GM19035 (cell line): ENCODE results near the gene GPC6.

ENCODE experiments used
- ATAC-seq: cut with Tn5 transposase; IDR thresholded peaks from one replicate; pipeline ENCODE4 v1.9.1; 2021; ENCODE audit not compliant: unreplicated experiment

The GPC6 gene

GRCh38 chr13:93955904-93956303 lies 729.3 kb downstream of the GPC6 start:
- ATAC-seq: no peak

DNA sequence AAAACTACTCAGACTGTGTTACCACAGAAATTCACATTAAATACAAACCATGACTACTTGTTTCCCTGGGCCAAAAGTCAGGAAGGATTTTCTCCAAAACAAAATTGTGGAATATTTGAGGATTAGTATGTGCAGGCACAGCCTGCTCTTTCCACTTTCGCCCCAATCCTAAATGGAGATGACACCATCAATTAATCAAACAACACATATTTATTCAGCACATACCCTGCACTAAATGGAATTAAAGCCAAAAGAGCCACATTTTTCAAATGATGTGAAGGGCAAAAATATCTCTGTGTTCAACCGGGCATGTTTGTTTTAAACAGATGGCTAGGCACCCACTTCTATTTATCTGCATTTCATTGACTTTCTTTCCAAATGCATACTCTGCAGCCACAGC lies 729.8 kb downstream of the GPC6 start:
- no peak for ATAC-seq

GRCh38 chr13:93957371-93957770 lies 730.8 kb downstream of the GPC6 start:
- no peak for ATAC-seq

GRCh38 chr13:93959796-93960533 lies 733.4 kb downstream of the GPC6 start:
- ATAC-seq: no peak

GRCh38 chr13:93963266-93964145 lies 736.9 kb downstream of the GPC6 start:
- no peak for ATAC-seq

GRCh38 chr13:93964146-93964512 lies 737.5 kb downstream of the GPC6 start:
- no peak for ATAC-seq

DNA sequence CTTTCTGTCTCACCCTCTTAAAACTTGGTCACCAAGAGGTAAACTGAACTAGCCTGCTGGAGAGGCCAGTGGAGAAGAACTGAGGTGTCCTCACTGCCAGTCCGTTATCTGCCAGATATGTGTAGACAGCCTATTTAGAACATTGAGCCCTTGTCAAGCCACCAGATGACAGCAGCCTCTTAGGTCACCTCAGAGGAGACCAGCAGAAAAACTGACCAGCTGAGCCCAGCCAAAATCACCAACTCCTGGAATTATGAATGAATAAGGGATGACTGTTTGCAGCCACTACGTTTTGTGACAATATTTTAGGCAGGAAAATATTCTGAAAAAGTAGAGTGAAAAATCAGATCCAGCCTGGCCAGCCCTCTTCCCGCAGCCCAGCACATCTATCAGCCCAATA lies 739.0 kb downstream of the GPC6 start:
- no peak for ATAC-seq

DNA sequence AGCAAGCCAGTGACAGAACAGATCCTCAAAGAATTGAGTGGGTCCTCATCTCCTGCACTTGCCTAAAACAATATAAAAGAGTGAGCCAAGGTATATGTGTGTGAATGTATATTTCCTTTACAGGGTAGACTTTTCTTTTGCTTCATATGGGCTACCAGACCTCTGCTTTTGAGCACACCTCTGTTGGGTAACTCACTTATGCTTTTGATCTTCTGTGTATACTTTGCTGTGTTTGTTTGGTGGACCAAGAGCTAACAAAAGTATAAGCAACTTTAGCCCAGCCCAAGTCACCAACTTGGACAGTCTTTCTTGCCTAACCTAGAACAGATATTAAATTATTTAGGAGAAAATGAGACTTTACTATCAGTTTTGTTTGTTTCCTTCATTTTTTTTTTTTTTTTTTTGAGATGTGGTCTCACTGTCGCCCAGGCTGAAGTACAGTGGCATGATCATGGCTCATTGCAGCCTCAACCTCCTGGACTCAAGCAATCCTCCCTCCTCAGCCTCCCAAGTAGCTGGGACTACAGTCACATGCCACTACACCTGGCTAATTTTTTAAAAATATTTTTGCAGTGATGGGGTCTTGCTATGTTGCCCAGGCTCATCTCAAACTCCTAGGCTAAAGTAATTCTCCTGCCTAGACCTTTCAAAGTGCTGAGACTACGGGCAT lies 739.8 kb downstream of the GPC6 start:
- no peak for ATAC-seq

DNA sequence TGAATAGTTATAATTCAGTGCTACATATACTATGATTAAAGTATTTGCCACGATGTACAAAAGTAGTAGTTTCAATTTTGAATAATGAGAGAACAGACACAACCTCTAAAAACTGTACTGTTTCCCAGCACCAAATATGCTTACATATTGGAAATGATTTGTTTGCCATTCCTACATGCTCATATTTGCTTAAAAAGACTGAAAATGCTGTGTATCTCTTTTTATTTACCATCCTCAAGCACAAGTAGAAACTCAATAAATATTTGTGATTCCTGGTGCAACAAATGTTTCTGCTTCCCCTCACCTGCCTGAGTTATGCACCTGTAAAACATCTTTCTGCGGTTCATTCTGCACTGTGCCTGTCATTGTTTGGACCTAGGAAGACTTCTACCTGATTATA lies 740.7 kb downstream of the GPC6 start:
- no peak for ATAC-seq

DNA sequence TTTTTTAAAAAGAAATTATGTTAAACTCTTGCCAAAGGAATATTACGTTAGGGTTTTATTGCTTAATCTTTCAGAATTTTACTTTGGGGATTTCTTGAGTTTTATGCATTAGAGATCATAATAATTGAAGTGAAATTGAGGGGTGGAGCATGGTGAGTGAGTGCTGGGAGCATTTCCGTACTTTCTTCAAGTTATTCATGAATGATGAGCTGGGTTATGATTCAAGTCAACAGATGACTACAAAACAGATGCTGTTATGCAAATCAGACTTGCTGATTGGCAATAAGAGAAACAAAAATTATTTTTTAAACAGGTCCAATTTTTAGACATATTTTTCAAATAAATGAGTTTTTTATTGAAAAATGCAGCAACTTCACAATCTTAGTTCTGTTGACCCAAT lies 748.6 kb downstream of the GPC6 start:
- no peak for ATAC-seq

DNA sequence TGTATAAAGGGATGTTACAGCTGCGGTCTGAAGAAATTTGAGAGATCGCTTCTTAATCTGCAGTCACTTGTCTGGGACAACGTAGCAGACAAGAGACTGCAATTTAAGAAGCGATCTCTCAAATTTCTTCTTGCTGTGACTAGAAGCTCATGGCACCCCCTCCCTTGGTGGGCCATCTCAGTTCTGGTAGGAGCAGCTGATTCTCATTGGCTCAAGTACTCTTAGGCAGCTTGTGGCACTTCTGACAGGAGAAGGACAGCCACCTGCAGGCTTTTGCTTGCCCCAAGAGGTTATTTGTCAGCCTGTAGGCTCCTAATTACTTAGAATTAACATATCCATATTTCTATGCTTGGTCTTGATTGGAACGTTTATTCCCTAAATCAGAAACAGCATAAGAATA lies 749.9 kb downstream of the GPC6 start:
- ATAC-seq: no peak

DNA sequence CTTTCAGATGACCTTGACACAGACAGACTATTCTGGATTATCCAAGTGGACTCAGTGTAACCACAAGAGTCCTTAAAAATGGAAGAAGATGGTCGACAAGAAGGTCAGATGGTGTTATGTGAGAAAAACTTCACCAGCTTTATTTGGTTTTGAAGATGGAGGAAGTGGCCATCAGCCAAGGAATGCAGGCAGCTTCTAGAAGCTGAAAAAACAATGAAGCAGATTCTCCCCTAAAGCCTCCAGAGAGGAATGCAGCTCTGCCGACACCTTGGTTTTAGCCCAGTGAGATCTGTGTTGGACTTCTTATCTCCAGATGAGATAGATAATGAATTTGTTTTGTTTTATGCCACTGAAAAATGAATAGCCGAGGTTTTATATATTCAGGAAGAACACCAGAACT lies 751.4 kb downstream of the GPC6 start:
- no peak for ATAC-seq

DNA sequence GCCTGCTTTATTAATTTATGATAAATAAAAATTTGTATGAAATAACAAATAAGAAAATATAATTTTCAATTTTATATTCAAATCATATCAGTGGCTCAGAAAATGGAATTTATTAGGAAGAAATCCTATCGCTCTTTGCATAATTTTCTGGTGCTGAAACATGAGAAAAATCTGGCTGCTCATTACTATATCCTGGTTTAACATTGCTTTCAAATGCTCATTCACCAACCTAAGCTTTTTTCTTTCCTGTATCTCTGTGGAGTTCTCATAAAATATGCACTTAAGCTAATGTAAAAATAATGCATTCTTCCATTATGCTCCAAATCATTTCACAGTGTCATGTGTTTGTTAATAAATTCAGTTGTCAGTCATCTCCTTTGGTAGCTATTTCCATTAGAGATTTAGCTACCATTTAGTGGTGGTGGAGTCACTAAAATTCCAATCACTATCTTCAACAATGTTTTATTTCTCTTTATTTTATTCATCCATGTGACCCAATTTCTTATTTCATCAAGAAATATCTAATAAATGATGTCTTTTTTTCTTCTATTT lies 754.9 kb downstream of the GPC6 start:
- no peak for ATAC-seq

GRCh38 chr13:93982179-93982918 lies 755.7 kb downstream of the GPC6 start:
- no peak for ATAC-seq

GRCh38 chr13:93984052-93984451 lies 757.4 kb downstream of the GPC6 start:
- no peak for ATAC-seq

DNA sequence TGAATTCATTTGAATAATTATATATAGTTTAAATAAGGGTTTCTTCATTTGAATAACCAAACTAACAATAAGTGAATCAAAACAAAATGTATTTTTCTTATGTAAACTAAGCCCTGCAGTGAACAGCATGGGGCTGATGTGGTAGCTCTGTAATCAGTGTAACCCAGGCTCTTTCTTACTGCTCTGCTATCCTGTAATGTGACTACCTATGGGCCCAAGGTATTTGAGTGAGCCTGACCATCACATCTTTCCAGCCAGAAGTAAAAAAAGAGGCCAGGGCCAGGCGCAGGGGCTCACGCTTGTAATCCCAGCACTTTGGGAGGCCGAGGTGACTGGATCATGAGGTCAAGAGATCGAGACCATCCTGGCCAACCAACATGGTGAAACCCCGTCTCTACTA lies 758.3 kb downstream of the GPC6 start:
- ATAC-seq: no peak

DNA sequence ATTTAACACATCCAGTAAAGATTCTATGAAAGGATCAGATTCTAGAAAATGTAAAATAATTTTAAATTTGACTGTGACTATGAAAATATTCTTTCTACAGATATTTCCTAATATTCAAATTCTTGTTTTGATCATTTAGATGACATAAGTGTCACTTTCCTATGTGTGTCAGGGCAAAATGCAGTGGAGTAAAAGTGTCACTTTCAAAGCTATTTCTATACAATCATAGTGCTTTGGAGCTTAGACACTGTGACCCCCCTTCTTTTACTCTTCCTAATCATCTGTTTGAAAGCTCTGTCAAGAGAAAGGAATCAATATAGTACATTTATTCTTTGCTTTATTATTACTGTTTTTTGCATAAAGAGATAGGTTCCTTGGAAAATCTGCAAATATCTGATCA lies 760.9 kb downstream of the GPC6 start:
- no peak for ATAC-seq

- no peak for ATAC-seq
Observed at GRCh38 chr13:93991569-93991968, 765.0 kb downstream of the GPC6 start.

- no peak for ATAC-seq
Observed at GRCh38 chr13:93996481-93996880, 769.9 kb downstream of the GPC6 start.

GRCh38 chr13:94006296-94006695 lies 779.7 kb downstream of the GPC6 start:
- no peak for ATAC-seq

DNA sequence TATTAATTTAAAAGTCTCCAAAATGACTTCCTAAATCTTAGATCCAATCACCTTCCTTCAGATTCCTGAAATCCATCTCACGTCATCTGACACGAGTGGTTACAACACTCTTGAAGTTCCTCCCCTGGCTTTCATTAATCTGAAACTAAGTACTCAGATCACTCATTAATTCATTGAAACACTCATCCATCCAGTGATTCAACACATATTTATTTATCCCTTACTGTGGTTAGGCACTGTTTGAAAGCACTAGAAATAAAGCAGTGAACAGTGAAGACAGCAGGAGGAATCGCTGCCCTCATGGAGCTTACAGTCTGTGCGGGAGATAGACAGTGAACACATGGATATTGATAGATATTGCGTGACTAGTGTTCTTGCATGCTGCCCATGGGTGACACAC lies 780.5 kb downstream of the GPC6 start:
- no peak for ATAC-seq
